H1 (cell line): ENCODE results near the gene SRXN1. TPM values are rescaled to one million over a fixed set of nuclear protein-coding genes. Genes with fewer than 3 reads are reported as not detected.

Source experiments
- RBBP5 ChIP-seq: IDR thresholded peaks from 2 replicates; pipeline ENCODE4 v1.7.1; 2012; ENCODE audit warnings: low read depth, mild to moderate bottlenecking, inconsistent platforms, low read length, moderate library complexity, borderline replicate concordance
- polyA plus RNA-seq, 7 experiments: library from polyadenylated mRNA; depleted of rRNA in 3 of 7; stranded (reverse) in 5 of 7; unstranded in 2 of 7; fragments of >200 nt in 5 of 7; fragments of 200-250 nt in 2 of 7; gene quantifications; 1 replicate in 5 of 7; 2 replicates in 1 of 7; 4 replicates in 1 of 7; pipeline versions ENCODE4 v1.2.1 to v1.2.3, GENCODE V29; 2011 to 2013; ENCODE audit warnings: missing spikeins in 2 of 7, mixed read lengths in 2 of 7
- total RNA-seq: library from RNA; stranded (reverse); fragmentation: NEBNext Ultra II Directional; extraction: Animal tissue kit (Norgen Biotek cat#: 25700); gene quantifications from 2 replicates; pipeline ENCODE4 v1.2.1, GENCODE V29; 2021
- TF ChIP-seq, protein P1 (sequence below): IDR thresholded peaks from 2 replicates; pipeline ENCODE4 v1.6.1; 2011; ENCODE audit warnings: low read depth, mild to moderate bottlenecking, low read length; ENCODE audit not compliant: insufficient read depth

SRXN1 gene
- total and polyA plus RNA-seq, 2 of the 8 experiments (the other 6 are each of a cell fraction or from before 2014, with no cell fraction given), result 12.2 to 15.8 TPM

DNA sequence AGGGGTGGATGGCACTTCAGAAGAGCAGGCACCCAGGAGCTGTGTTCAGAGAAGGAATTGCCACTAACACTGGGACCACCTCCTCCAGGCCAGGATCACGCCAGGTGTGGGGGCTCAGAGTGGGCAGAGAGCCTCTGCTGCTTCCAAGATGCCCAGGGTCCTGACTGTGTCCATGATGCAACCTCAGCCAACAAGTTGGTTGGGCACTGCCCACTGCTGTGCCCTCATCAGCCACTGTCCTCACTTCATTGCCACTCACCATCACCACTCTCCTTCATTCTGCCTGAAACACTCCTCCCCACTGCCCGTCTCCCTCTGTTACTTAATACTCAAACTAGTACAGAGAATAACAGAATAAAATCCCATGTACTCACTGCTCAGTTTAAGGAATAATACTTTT is 26.4 kb downstream of the SRXN1 start (continued):
- TF ChIP-seq, protein P1, sequence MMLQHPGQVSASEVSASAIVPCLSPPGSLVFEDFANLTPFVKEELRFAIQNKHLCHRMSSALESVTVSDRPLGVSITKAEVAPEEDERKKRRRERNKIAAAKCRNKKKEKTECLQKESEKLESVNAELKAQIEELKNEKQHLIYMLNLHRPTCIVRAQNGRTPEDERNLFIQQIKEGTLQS, result no peak
- no peak for TF ChIP-seq RBBP5
- TF ChIP-seq, all 59 proteins: peak for 0
